GM19452 (cell line): ENCODE results near the gene CNOT4.
"Not testable (repeated sequence)": the region's sequence is repeated elsewhere in the genome, so short reads cannot be mapped to it uniquely, and the experiment has no call there.

Experiments
- ATAC-seq: cut with Tn5 transposase; IDR thresholded peaks from one replicate; pipeline ENCODE4 v1.9.1; 2021; ENCODE audit not compliant: unreplicated experiment

CNOT4 gene

GRCh38 chr7:135333200-135333599 lies 176.7 kb downstream of the CNOT4 start:
- ATAC-seq: no peak

- ATAC-seq: no peak
Observed at GRCh38 chr7:135330088-135330487, 179.8 kb downstream of the CNOT4 start.

GRCh38 chr7:135328526-135328925 lies 181.4 kb downstream of the CNOT4 start:
- ATAC-seq: no peak

GRCh38 chr7:135328053-135328452 lies 181.8 kb downstream of the CNOT4 start:
- no peak for ATAC-seq

- no peak for ATAC-seq
Observed at GRCh38 chr7:135327458-135327857, 182.4 kb downstream of the CNOT4 start.

- no peak for ATAC-seq
Observed at GRCh38 chr7:135326636-135327280, 183.1 kb downstream of the CNOT4 start.

- no peak for ATAC-seq
Observed at GRCh38 chr7:135322571-135323340, 187.1 kb downstream of the CNOT4 start.

- ATAC-seq: no peak
Observed at GRCh38 chr7:135321556-135321955, 188.3 kb downstream of the CNOT4 start.

- ATAC-seq: not testable (repeated sequence)
Observed at GRCh38 chr7:135320953-135321352, 188.9 kb downstream of the CNOT4 start.

GRCh38 chr7:135320268-135320667 lies 189.6 kb downstream of the CNOT4 start:
- ATAC-seq: no peak

- ATAC-seq: no peak
Observed at GRCh38 chr7:135317676-135318325, 192.1 kb downstream of the CNOT4 start.

GRCh38 chr7:135316648-135317313 lies 193.1 kb downstream of the CNOT4 start:
- no peak for ATAC-seq

- no peak for ATAC-seq
Observed at GRCh38 chr7:135313971-135314370, 195.9 kb downstream of the CNOT4 start.
